ENCODE measurements around the gene DOLPP1.

Gene DOLPP1

GRCh38 chr9:129100383-129101169, 19.7 kb downstream of the DOLPP1 start:
- TF ChIP-seq, protein P1, sequence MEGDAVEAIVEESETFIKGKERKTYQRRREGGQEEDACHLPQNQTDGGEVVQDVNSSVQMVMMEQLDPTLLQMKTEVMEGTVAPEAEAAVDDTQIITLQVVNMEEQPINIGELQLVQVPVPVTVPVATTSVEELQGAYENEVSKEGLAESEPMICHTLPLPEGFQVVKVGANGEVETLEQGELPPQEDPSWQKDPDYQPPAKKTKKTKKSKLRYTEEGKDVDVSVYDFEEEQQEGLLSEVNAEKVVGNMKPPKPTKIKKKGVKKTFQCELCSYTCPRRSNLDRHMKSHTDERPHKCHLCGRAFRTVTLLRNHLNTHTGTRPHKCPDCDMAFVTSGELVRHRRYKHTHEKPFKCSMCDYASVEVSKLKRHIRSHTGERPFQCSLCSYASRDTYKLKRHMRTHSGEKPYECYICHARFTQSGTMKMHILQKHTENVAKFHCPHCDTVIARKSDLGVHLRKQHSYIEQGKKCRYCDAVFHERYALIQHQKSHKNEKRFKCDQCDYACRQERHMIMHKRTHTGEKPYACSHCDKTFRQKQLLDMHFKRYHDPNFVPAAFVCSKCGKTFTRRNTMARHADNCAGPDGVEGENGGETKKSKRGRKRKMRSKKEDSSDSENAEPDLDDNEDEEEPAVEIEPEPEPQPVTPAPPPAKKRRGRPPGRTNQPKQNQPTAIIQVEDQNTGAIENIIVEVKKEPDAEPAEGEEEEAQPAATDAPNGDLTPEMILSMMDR (IDR thresholded peaks at IDR 0.05; ENCODE audit: insufficient read depth, low read depth, low read length, missing control alignments) = no peak

DNA sequence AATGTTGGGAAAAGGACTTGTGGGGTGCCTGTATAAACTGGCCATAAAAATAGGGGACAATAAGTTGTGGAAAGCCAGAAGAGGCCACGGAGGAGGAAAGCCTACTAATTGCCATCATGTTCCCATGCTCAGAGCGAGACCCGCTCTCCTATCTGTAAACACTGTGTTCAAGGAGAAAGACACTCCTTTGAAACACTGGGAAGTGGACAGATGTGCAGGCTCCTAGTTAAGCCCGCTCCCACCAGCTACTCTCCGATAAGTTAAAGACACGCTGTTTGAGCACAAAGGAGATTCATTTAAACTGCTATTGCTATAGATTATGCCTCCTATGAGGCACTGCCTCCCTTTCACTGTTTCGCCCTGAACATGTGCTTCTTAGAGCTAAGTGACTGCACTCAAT, 20.4 kb downstream of the DOLPP1 start:
- no peak overlapping the region for H3K4me3 ChIP-seq (ENCODE audit: low read depth, low read length)
- no peak for DNase-seq (ENCODE audit: low read depth)
- TF ChIP-seq, protein P1 (IDR thresholded peaks at IDR 0.05; ENCODE audit: insufficient read depth, low read depth, low read length, missing control alignments) = no peak

More at GRCh38 chr9:129100383-129101169, 19.7 kb downstream of the DOLPP1 start:
- no peak for DNase-seq (ENCODE audit: low read depth)
- no peak overlapping the region for H3K4me3 ChIP-seq (ENCODE audit: low read depth, low read length)

GRCh38 chr9:129102095-129102525, 21.2 kb downstream of the DOLPP1 start:
- TF ChIP-seq, protein P1 (IDR thresholded peaks at IDR 0.05; ENCODE audit: insufficient read depth, low read depth, low read length, missing control alignments) = no peak
- DNase-seq (ENCODE audit: low read depth) = no peak
- H3K4me3 ChIP-seq (ENCODE audit: low read depth, low read length) = no peak overlapping the region

DNA sequence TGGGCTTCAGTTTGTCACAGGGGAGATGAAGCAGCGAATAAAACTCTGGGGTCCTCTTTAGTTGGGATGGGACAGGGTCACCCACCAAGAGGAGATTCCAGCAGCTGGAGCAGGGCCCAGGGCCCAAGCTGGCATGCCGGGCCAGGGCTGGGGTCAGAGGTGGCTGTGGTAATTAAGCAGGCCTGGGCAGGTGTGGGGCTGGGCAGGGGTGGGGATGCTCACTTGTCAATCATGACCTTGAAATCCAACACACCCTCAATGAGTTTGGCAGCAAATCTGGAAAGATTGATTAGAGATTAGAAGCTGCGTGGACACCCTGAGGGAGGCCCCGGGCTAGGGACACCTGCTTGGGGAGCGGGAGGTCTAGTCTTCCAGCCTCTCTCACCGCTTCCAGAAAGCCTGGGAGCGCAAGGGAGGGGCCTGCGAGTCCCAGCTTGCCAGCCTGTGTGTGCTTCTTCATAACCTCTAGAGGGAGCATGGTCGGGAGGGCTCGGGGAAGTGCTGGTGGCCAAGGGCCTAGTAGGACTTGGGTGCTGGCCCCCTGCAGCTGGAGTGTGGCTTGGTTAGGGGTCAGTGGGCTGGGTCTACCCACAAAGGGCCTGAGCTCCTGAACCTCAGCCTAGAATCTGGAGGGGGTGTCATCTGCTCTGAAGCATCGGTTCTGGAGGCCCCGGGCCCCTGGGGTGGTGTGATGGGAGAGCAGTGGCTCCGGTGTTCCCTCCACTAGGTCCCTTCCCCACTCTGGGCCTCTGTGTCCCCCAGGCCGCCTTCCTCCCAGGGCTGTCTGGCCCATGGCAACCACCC, 22.1 kb downstream of the DOLPP1 start:
- H3K4me3 ChIP-seq (ENCODE audit: low read depth, low read length) = no peak overlapping the region
- TF ChIP-seq, protein P1 (IDR thresholded peaks at IDR 0.05; ENCODE audit: insufficient read depth, low read depth, low read length, missing control alignments) = peak; percentile 65
- peak; percentile 57 for DNase-seq (ENCODE audit: low read depth)

- TF ChIP-seq, protein P1 (IDR thresholded peaks at IDR 0.05; ENCODE audit: insufficient read depth, low read depth, low read length, missing control alignments) = no peak
- no peak overlapping the region for H3K4me3 ChIP-seq (ENCODE audit: low read depth, low read length)
Observed at GRCh38 chr9:129103595-129103965, 22.7 kb downstream of the DOLPP1 start.

DNA sequence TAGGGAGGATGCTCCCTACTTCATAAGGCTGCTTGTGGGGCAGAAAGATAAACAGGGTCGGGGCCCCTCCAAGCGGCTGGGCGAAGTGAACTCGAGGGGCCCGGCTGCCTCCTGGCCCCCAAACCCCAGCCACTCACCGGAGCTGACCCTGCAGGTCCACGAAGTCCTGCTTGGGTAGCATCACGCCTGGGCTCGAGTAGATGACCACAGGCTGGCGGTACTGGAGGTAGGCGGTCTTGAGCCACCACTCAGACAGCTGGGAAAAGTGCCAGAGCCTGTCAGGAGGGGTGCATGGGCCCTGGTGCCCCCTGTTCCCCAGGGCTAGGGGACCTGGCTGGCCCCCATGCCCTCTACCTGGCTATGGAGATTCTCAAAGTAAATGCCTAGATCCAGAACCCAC, 23.1 kb downstream of the DOLPP1 start:
- H3K4me3 ChIP-seq (ENCODE audit: low read depth, low read length) = no peak overlapping the region
- DNase-seq (ENCODE audit: low read depth) = no peak
- TF ChIP-seq, protein P1 (IDR thresholded peaks at IDR 0.05; ENCODE audit: insufficient read depth, low read depth, low read length, missing control alignments) = no peak

More at GRCh38 chr9:129103595-129103965, 22.7 kb downstream of the DOLPP1 start:
- no peak for DNase-seq (ENCODE audit: low read depth)

Data from GM12865 (cell line).